NCI-H226 (cell line): ENCODE measurements around the gene GPATCH2.
"Not testable (repeated sequence)": the region's sequence is repeated elsewhere in the genome, so short reads cannot be mapped to it uniquely, and the experiment has no call there.

Experiments
- DNase-seq: peaks from one replicate; pipeline ENCODE4 v3.0.0-alpha.2; 2015

The GPATCH2 gene

GRCh38 chr1:217435204-217435603 is 195.7 kb downstream of the GPATCH2 start:
- DNase-seq, result no peak

- DNase-seq, result no peak
Observed at GRCh38 chr1:217433664-217434063, 197.2 kb downstream of the GPATCH2 start.

DNA sequence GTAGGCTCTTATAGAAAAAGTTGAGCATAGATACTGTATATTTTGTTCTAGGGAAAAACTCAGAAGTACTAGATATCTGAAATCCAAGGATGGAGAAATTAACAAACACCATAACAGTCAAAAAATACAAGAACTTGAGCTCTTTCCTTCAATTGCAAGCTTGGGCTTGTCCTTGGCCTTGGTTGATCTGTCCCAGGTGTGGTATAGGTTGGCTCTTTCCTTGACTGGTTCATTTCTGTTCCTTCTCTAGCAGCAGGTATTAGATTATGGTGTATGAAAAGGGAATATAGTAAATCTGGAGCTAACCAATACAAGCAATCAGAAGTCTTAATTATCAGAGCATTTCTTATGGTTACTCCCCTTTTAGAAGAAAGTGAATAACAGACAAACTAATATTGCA is 198.6 kb downstream of the GPATCH2 start:
- DNase-seq, result no peak

DNA sequence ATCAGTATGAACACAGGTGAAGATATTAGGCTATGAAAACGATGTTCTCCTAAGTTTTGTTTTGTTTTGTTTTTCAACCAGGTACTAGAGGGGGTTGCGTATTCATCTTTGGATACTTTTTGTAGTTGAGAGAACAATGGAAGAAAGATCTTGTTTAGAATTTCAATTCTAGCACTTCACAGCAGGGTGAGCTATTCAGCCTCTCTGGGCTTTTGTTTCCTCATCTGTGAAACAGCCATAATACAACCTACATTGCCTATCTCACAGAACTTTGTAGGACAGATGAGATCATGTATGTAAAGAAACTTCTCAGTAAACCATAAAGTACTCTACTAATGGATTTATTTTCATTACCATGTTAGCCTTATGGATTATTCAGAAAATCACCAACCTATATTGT is 199.5 kb downstream of the GPATCH2 start:
- no peak for DNase-seq

DNA sequence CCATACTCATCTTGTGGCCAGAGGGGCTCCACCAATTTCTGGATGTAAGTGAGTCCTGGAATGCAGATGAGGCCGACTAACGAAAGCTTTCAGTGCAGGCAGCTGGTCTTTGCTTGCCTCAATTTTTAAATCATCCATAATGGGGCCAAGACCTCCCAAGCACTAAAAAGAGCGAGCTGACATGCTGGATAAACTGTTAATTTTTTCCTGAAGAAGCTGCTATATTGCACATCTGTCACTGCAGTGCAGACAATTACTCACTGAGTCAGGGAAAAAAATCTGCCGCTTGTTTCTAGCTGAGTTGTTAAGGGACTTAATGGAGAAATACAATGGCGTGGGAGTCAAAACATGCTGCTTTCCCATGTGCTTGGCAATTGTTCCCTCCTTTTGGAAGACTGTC is 205.5 kb downstream of the GPATCH2 start:
- no peak for DNase-seq

DNA sequence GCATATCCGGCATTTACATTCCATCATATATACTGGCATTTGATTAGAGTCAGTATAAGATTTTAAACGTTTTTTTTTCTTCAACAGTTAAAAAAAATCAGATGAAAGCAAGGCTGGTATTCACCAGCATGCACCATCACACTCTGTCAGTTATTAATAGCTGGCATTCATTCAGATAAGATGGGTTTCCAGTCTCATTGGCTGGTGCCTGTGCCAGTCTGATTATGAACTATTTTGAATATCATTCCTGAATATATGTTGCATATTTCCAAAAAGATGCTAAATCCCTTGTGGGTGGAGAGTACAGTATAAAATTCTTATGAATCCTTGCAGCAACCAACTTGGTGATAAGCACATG is 211.7 kb downstream of the GPATCH2 start:
- DNase-seq, result no peak

GRCh38 chr1:217418269-217419193 is 212.4 kb downstream of the GPATCH2 start:
- no peak for DNase-seq

DNA sequence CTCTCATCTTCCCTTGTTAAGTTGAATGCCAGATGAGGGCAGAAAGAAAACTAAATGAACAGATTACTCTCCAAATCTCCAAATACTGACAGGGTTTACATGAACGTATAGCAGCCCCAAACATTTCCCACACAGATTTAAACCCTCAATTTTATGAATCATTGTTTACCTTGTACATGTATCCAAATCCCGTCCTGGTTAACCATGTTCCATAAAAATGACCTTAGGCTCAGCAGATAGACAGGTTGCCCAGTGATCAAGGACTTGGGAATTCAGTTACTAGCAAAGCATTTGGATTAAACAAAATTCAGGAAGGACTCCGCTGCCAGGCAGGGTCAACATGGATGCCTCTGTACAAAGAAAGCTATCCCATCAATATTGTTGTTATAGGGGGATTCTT is 213.5 kb downstream of the GPATCH2 start:
- DNase-seq, result no peak

DNA sequence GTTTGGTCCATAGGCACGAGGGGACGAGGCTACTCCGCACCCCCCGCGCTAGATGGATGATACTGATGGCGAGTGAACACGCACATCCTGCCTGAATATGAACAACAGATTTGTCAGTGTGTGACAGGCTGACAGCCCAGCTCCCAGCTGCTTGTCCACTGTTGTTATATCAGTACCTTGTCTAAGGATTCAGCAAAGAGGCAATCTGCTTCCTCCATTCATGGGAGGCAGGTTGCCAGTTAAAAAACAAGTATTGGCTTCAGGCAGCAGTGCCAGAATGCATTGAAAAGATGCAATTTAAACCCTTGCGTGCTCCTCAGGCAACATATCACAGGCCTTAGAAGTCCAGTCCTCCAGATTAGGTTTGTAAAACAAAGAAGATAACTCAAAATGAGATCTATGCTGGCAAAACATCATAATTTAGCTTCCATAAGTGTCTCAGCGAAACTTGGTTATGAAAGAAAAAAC is 223.3 kb downstream of the GPATCH2 start:
- DNase-seq, result no peak

DNA sequence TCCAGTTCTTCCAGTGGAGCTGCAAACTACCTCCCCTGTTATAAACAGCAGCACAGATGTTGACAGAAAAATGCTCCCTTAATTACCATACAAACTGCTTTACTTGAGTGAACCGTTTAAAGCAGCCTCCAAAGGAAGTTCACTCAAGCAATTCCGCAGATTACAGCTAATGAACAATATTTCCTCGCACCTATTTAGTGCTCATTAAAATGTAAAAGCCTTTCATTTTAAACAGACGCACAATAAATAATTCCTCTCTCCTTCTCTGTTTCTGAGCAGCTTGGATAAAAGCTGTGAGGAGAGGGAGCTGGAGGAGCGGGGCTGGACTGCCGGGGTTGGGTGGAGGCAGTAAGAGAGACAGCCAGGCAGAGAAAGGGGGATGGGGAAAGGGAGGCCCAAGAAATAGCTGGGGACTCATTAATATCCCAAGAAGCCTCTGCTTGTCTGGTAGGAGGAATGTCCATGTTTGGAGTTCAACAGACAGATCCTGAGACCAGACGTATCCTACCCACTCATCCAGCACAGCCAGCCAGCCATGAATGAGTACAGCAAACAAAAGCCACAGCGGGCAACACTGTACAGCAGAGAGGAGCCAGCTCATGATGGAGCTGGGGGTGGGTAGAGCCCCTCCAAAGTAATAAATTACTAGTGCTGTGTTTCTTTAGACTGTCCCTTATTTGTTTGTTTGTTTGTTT is 227.7 kb downstream of the GPATCH2 start:
- DNase-seq, result no peak

DNA sequence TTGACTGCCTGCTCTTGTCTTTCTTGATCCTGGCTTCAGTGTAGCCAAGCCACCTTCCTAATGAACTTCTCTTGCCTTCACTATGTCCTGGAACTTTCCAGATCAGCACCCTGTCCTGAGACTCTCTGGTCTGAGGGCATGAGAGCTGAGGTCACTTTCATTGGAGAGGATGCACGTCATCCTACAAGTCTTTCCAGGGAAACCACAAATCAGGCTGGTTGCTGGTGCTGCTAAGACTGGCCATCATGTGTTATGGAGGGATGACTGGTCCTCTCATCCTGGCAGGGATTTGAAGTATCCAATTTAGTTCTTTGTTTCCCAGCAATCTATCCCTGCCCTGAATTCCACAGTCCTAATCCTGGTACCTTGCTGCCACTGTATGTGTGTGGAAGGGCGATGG is 228.6 kb downstream of the GPATCH2 start:
- no peak for DNase-seq

- DNase-seq, result no peak
Observed at GRCh38 chr1:217393896-217394295, 237.0 kb downstream of the GPATCH2 start.

GRCh38 chr1:217392441-217392840 is 238.4 kb downstream of the GPATCH2 start:
- no peak for DNase-seq

DNA sequence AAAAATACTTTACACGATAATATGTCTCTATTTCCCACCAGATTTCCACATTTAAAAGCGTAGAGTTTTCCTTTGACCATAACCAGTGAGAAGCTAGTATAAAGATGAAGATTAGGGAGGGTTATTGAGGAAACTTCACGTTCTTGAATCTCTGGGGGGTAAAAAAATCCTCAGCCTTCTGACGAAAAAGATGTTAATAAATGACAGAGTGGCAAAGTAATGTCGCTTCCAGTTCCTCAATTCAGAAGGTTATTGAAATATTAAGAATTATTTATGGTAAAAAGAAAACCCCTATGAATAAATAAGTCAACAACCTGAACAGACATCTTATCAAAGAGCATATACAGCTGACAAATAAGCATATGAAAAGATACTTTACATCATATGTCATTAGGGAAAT is 241.0 kb downstream of the GPATCH2 start:
- DNase-seq, result no peak

DNA sequence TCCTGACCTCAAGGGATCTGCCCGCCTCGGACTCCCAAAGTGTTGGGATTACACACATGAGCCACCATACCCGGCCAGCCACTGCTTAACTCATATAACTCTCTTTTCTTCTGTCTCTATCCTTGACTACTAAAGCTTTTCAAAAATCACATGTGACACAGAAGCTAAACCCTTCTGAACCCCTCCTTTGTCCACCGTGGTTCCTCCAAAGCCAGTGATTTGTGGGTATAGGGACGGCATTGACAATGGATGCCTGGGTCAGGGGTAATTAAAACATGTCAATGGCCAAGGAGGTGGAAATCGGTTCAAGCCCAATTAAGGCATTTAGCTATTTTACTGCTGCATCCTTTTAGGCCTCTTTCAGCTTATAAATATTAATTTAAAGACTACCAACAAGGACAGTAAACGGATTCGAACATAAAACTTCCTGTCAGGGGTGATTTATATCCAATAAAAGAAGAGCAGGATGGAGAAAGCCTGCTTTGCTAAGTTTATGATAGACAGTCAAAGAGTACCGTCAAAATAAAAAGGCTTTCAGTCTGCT is 242.3 kb downstream of the GPATCH2 start:
- no peak for DNase-seq

GRCh38 chr1:217381773-217382172 is 249.1 kb downstream of the GPATCH2 start:
- DNase-seq, result not testable (repeated sequence)

- not testable (repeated sequence) for DNase-seq
Observed at GRCh38 chr1:217379804-217380203, 251.1 kb downstream of the GPATCH2 start.

DNA sequence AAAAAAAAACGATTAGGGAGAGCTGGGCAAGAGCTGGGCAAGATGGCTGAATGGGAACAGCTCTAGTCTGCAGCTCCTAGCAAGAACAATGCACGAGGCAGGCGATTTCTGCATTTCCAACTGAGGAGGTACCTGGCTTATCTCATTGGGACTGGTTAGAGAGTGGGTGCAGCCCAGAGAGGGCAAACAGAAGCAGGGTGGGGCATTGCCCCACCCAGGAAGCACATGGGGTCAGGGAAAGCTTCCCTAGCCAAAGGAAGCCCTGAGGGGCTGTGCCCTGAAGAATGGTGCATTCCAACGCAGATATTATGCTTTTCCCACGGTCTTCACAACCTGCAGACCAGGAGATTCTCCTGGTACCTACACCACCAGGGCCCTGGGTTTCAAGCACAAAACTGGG is 251.6 kb downstream of the GPATCH2 start:
- DNase-seq, result no peak
